Thymus (tissue), 14 donors: Measurements from ENCODE around the gene AVP. TPM values are rescaled to one million over a fixed set of nuclear protein-coding genes. Genes with fewer than 3 reads are reported as not detected.
"Not testable (repeated sequence)": the region's sequence is repeated elsewhere in the genome, so short reads cannot be mapped to it uniquely, and the experiment has no call there.

Experiments
- DNase-seq, 9 donors: peaks; one replicate each; pipeline ENCODE4 v3.0.0-alpha.2; 2013; ENCODE audit warnings: low spot score in 9 of 9, low read depth in 6 of 9, missing footprints in 1 of 9
- H3K27ac ChIP-seq, 2 donors: one replicate each; pipeline ENCODE4 v1.5.1; 2013; ENCODE audit warnings: control low read depth in 1 of 2, low read depth in 1 of 2, low read length in 1 of 2, mild to moderate bottlenecking in 1 of 2, moderate library complexity in 1 of 2
- H3K27me3 ChIP-seq, 2 donors: one replicate each; pipeline ENCODE4 v1.5.1; 2013; ENCODE audit warnings: low read length in 1 of 2; ENCODE audit not compliant: control insufficient read depth in 2 of 2, insufficient read depth in 1 of 2
- H3K36me3 ChIP-seq, 2 donors: one replicate each; pipeline ENCODE4 v1.5.1; 2013; ENCODE audit warnings: low read length in 1 of 2, mild to moderate bottlenecking in 1 of 2, moderate library complexity in 1 of 2; ENCODE audit not compliant: control insufficient read depth in 2 of 2, insufficient read depth in 2 of 2
- H3K4me1 ChIP-seq, 2 donors: one replicate each; pipeline ENCODE4 v1.5.1; 2013; ENCODE audit warnings: low read length in 2 of 2; ENCODE audit not compliant: control insufficient read depth in 2 of 2, insufficient read depth in 2 of 2
- H3K4me3 ChIP-seq, 2 donors: one replicate each; pipeline ENCODE4 v1.5.1; 2013; ENCODE audit warnings: low read length in 2 of 2, control low read depth in 1 of 2, mild to moderate bottlenecking in 1 of 2
- H3K9me3 ChIP-seq, 2 donors: one replicate each; pipeline ENCODE4 v1.5.1; 2013; ENCODE audit warnings: low read length in 1 of 2, mild to moderate bottlenecking in 1 of 2; ENCODE audit not compliant: control insufficient read depth in 2 of 2, insufficient read depth in 1 of 2
- WGBS: extraction: QIAGEN DNeasy Blood & Tissue Kit; methylation state at CpG from one replicate; pipeline ENCODE4 v1.1.7; 2013; 5-methylcytosine and 5-hydroxymethylcytosine counted together
- long read RNA-seq, 10 donors: transcript quantifications; one replicate each; lab custom pipeline, GENCODE V29; 2026
- polyA plus RNA-seq: library from polyadenylated mRNA; stranded (reverse); fragments of 200-250 nt; gene quantifications from one replicate; pipeline ENCODE4 v1.2.3, GENCODE V29; 2013
- total RNA-seq: library from RNA; stranded (reverse); fragments of 120-200 nt; gene quantifications from one replicate; pipeline ENCODE4 v1.2.4, GENCODE V29; 2013
- donor health status: healthy.

Gene AVP, protein sequence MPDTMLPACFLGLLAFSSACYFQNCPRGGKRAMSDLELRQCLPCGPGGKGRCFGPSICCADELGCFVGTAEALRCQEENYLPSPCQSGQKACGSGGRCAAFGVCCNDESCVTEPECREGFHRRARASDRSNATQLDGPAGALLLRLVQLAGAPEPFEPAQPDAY
- total RNA-seq (0.33 TPM), polyA plus RNA-seq (5.2 TPM)
- long read RNA-seq, donor 1 = 0 reads
- long read RNA-seq, donor 2 = 0 reads
- long read RNA-seq, donor 3 = 0 reads
- long read RNA-seq, donor 4 = 0 reads
- long read RNA-seq, donor 5 = 0 reads
- long read RNA-seq, donor 6 = 0 reads
- long read RNA-seq, donor 7 = 0 reads
- long read RNA-seq, donor 8 = 0 reads
- long read RNA-seq, donor 9 = 0 reads
- long read RNA-seq, donor 10 = 0 reads

- Histone ChIP-seq H3K9me3 (no peaks in the 10 kb centered on the region), H3K27ac (no peak within 1 kb of the TSS), H3K4me1 (no peaks in the 10 kb centered on the region), H3K4me3 (no peak within 1 kb of the TSS), H3K27me3 (peaks cover 45 to 59% of the 10 kb centered on the region in 2 donors), H3K36me3 (no peaks in the 10 kb centered on the region)
- DNase-seq = no peak
- 42% methylated on average over 28 of the region's 28 CpGs for WGBS
Observed at GRCh38 chr20:3084283-3084985, at the start of gene AVP. TSS of gene AVP (minus strand) at chr20:3084724. CDS start at chr20:3084674, 50 bp downstream.

- DNase-seq = no peak
- H3K4me3 ChIP-seq = no peak overlapping the region
- WGBS = 98% methylated on average over 3 of the region's 3 CpGs
- H3K9me3 ChIP-seq = no peaks in the 10 kb centered on the region
- no peaks in the 10 kb centered on the region for H3K4me1 ChIP-seq
- H3K27ac ChIP-seq = no peak overlapping the region
- no peaks in the 10 kb centered on the region for H3K27me3 ChIP-seq
- no peaks in the 10 kb centered on the region for H3K36me3 ChIP-seq
Observed at GRCh38 chr20:3134151-3134550, 49.6 kb upstream of the AVP start.

GRCh38 chr20:3133155-3133554 lies 48.6 kb upstream of the AVP start:
- Histone ChIP-seq H3K36me3 (no peaks in the 10 kb centered on the region), H3K4me1 (no peaks in the 10 kb centered on the region), H3K9me3 (no peaks in the 10 kb centered on the region), H3K27ac (no peak overlapping the region), H3K4me3 (no peak overlapping the region), H3K27me3 (no peaks in the 10 kb centered on the region)
- DNase-seq = no peak
- over 99% methylated on average over 2 of the region's 2 CpGs for WGBS

DNA sequence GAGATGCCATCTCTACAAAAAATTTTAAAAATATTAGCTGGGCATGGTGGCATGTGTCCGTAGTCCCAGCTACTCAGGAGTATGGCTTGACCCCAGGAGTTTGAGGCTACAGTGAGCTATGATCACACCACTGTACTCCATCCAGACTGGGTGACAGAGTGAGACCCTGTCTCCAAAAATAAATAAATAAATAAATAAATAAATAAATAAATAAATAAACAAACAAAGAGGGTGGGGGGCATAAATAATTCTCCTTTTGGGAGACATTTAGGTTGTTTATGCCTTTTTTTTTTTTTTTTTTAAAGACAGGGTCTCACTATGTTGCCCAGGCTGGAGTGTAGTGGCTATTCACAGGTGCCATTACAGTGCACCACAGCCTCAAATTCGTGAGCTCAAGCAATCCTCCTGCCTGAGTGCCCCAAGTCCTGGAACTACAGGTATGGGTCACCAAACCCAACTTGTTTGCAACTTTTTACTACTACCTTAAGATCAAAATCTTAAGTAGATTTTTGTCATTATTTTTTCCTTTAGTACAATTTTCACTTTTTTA lies 45.6 kb upstream of the AVP start:
- H3K36me3 ChIP-seq = no peaks in the 10 kb centered on the region
- no peaks in the 10 kb centered on the region for H3K27me3 ChIP-seq
- H3K4me1 ChIP-seq = no peaks in the 10 kb centered on the region
- H3K4me3 ChIP-seq = no peak overlapping the region
- 94% methylated on average over 2 of the region's 2 CpGs for WGBS
- no peak for DNase-seq
- H3K9me3 ChIP-seq = peaks cover 0 to 5% of the 10 kb centered on the region in 2 donors
- H3K27ac ChIP-seq = no peak overlapping the region

- Histone ChIP-seq H3K36me3 (no peaks in the 10 kb centered on the region), H3K27me3 (no peaks in the 10 kb centered on the region), H3K4me3 (no peak overlapping the region), H3K4me1 (no peaks in the 10 kb centered on the region), H3K9me3 (peaks cover 1 to 16% of the 10 kb centered on the region in 2 donors), H3K27ac (no peak overlapping the region)
- 94% methylated on average over 4 of the region's 4 CpGs for WGBS
- no peak for DNase-seq
Observed at GRCh38 chr20:3129094-3129493, 44.6 kb upstream of the AVP start.

DNA sequence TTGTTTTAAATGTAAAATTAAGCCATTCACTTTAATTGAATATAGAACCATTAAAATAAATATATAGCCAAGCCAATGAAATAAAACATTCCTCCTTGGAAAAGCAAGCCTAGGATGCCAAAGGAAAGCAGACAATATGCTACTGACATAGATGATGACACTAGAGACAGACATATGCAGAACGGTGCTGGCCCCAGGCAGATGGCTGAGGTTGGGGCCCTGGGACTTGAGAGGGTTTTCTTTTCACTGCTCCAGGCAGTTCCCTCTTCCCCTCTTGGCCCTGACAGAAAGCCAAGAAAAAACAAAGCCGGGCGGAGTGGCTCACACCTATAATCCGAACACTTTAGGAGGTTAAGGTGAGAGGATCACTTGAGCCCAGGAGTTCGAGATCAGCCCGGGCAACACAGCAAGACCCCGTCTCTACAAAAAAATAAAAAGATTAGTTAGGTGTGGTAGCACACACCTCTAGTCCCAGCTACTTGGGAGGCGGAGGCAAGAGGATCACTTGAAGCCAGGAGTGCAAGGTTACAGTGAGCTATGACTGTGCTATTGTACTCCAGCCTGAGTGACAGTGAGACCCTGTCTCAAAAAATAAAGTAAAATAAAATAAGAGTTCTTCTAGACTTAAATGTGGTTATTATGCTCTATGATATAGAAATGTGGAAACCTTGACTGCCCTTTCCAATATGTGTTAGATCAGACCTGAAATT lies 43.9 kb upstream of the AVP start:
- no peak overlapping the region for H3K4me3 ChIP-seq
- no peak for DNase-seq
- no peaks in the 10 kb centered on the region for H3K27me3 ChIP-seq
- H3K9me3 ChIP-seq = peaks cover 1 to 22% of the 10 kb centered on the region in 2 donors
- H3K27ac ChIP-seq = no peak overlapping the region
- H3K4me1 ChIP-seq = no peaks in the 10 kb centered on the region
- no peaks in the 10 kb centered on the region for H3K36me3 ChIP-seq
- 86% methylated on average over 8 of the region's 8 CpGs for WGBS

GRCh38 chr20:3126527-3126859 lies 42.0 kb upstream of the AVP start:
- Histone ChIP-seq H3K9me3 (peaks cover 1 to 23% of the 10 kb centered on the region in 2 donors), H3K36me3 (peaks cover 11 to 15% of the 10 kb centered on the region in 2 donors), H3K27ac (no peak overlapping the region), H3K27me3 (no peaks in the 10 kb centered on the region), H3K4me3 (no peak overlapping the region), H3K4me1 (peaks cover 2 to 5% of the 10 kb centered on the region in 2 donors)
- DNase-seq = no peak
- WGBS = 97% methylated on average over 1 of the region's 1 CpG

DNA sequence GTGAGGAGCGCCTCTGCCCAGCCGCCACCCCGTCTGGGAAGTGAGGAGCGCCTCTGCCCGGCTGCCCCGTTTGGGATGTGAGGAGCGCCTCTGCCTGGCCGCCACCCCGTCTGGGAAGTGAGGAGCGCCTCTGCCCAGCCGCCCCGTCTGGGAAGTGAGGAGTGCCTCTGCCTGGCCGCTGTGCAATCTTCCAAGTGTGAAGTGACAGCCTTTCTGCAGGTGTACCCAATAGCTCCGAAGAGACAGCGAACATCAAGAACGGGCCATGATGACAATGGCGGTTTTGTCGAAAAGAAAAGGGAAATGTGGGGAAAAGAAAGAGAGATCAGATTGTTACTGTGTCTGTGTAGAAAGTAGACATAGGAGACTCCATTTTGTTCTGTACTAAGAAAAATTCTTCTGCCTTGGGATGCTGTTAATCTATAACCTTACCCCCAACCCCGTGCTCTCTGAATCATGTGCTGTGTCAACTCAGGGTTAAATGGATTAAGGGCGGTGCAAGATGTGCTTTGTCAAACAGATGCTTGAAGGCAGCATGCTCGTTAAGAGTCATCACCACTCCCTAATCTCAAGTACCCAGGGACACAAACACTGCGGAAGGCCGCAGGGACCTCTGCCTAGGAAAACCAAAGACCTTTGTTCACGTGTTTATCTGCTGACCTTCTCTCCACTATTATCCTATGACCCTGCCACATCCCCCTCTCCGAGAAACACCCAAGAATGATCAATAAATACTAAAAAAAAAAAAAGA lies 41.4 kb upstream of the AVP start:
- not testable (repeated sequence) for H3K27me3 ChIP-seq, DNase-seq, H3K4me1 ChIP-seq, H3K27ac ChIP-seq, H3K4me3 ChIP-seq
- Histone ChIP-seq H3K36me3 (peaks cover 16 to 21% of the 10 kb centered on the region in 2 donors), H3K9me3 (peaks cover 1 to 23% of the 10 kb centered on the region in 2 donors)
- 96% methylated on average over 25 of the region's 25 CpGs for WGBS
